Panc1 (cell line): ENCODE results near the gene ADAR. TPM values are rescaled to one million over a fixed set of nuclear protein-coding genes. Genes with fewer than 3 reads are reported as not detected.

Experiments used
- ATAC-seq: fragments of 200-7000 bp; cut with Tn5 transposase; 2 replicates; pipeline ENCODE4 v1.9.1; 2020; ENCODE audit warnings: mild to moderate bottlenecking, moderate library complexity
- BruUV-seq: library from RNA; stranded (reverse); fragments of 400-500 nt; replicated peaks from 2 replicates; lab custom pipeline; 2021; lab: Mats Ljungman, UMichigan
- CTCF ChIA-PET: fragments of 300-600 bp; sonication (Branson Sonifier 250); formaldehyde crosslinking; loops from one replicate; lab custom pipeline; 2022; ENCODE audit warnings: antibody characterized with exemption; lab: Charles Lee
- POLR2A ChIA-PET: fragments of 300-600 bp; sonication (Branson Sonifier 250); formaldehyde crosslinking; loops from one replicate; lab custom pipeline; 2022; ENCODE audit warnings: antibody characterized with exemption; lab: Charles Lee
- DNase-seq: peaks from one replicate; pipeline ENCODE4 v3.0.0-alpha.2; 2010; ENCODE audit warnings: low read depth, low spot score
- H3K27ac ChIP-seq: 2 replicates; pipeline ENCODE4 v1.5.1; 2011; ENCODE audit warnings: mild to moderate bottlenecking, low read length, inconsistent platforms
- H3K27me3 ChIP-seq: fragments of 200-500 bp; sonication (Bioruptor generic); 2 replicates; pipeline ENCODE4 v1.6.0; 2014; ENCODE audit warnings: low read length, inconsistent platforms; ENCODE audit not compliant: control insufficient read depth, insufficient read depth
- H3K36me3 ChIP-seq: fragments of 200-500 bp; sonication (Bioruptor generic); 2 replicates; pipeline ENCODE4 v1.5.1; 2014; ENCODE audit warnings: inconsistent platforms, mild to moderate bottlenecking, low read length, moderate library complexity; ENCODE audit not compliant: control insufficient read depth, insufficient read depth
- H3K4me1 ChIP-seq: 2 replicates; pipeline ENCODE4 v1.5.1; 2011; ENCODE audit warnings: inconsistent platforms, mild to moderate bottlenecking, low read length, moderate library complexity; ENCODE audit not compliant: control insufficient read depth, insufficient read depth
- H3K4me3 ChIP-seq, 2 experiments: 2 replicates each; pipeline ENCODE4 v1.5.1; 2011 to 2012; ENCODE audit warnings: low read depth in 2 of 2, low read length in 2 of 2, mild to moderate bottlenecking in 2 of 2, inconsistent platforms in 1 of 2, moderate library complexity in 1 of 2
- H3K9me3 ChIP-seq: fragments of 200-500 bp; sonication (Bioruptor generic); 2 replicates; pipeline ENCODE4 v1.5.1; 2014; ENCODE audit warnings: low read depth, mild to moderate bottlenecking, inconsistent platforms, low read length, moderate library complexity; ENCODE audit not compliant: control insufficient read depth, insufficient read depth
- CTCF ChIP-seq: fragments of 450-650 bp; IDR thresholded peaks from 2 replicates; pipeline ENCODE4 v1.5.1; 2017; ENCODE audit warnings: mild to moderate bottlenecking
- POLR2AphosphoS5 ChIP-seq: IDR thresholded peaks from 2 replicates; pipeline ENCODE4 v1.6.1; 2012; ENCODE audit warnings: mild to moderate bottlenecking, low read depth, low read length, moderate library complexity
- REST ChIP-seq, 2 experiments: IDR thresholded peaks; 2 replicates each; pipeline ENCODE4 v1.6.1; 2011 to 2012; ENCODE audit warnings: low read depth in 2 of 2, control low read depth in 1 of 2, low read length in 1 of 2, mild to moderate bottlenecking in 1 of 2, moderate library complexity in 1 of 2; ENCODE audit not compliant: insufficient read depth in 1 of 2
- SIN3A ChIP-seq: IDR thresholded peaks from 2 replicates; pipeline ENCODE4 v1.6.1; 2012; ENCODE audit warnings: low read depth, mild to moderate bottlenecking, low read length, moderate library complexity, borderline replicate concordance; ENCODE audit not compliant: insufficient read depth
- TCF7L2 ChIP-seq: IDR thresholded peaks from 2 replicates; pipeline ENCODE4 v1.6.1; 2011; ENCODE audit warnings: mild to moderate bottlenecking, low read depth, low read length, inconsistent platforms
- in situ Hi-C: cut with HindIII; loops from 2 replicates; pipeline ENCODE4 v1.10.0; 2016; ENCODE audit warnings: low sequenced_read_pairs, low pct_unique_long_range_greater_than_20kb
- intact Hi-C: fragments of 100-400 bp; cut with micrococcal nuclease; formaldehyde crosslinking; loops from one replicate; pipeline ENCODE4 v1.10.0; 2022; ENCODE audit not compliant: unreplicated experiment
- total RNA-seq: library from RNA; stranded (reverse); gene quantifications from one replicate; pipeline ENCODE4 v1.2.1, GENCODE V29; 2021; ENCODE audit not compliant: unreplicated experiment

Gene ADAR
- total RNA-seq, 1 experiment from 2014 or later: 136 TPM

GRCh38 chr1:154572468-154573167, 35.4 kb downstream of the ADAR start:
- no peak overlapping the region for H3K4me3 ChIP-seq
- ChIA-PET POLR2A (no interaction called here), CTCF (no interaction called here)
- no peak overlapping the region for H3K27ac ChIP-seq
- intact Hi-C loops: no loop called here
- in situ Hi-C loops: no loop called here
- no peak for TF ChIP-seq TCF7L2
- no peak for TF ChIP-seq SIN3A
- TF ChIP-seq CTCF: no peak
- TF ChIP-seq REST (IDR thresholded peaks at IDR 0.05; ENCODE audit: insufficient read depth in 1 of 2, low read depth in 2 of 2, low read length in 1 of 2): no peak
- TF ChIP-seq POLR2AphosphoS5: no peak
- peaks cover 3% of the 10 kb centered on the region; the same call in 1 of the 2 replicates for H3K27me3 ChIP-seq
- DNase-seq: no peak
- H3K36me3 ChIP-seq: no peaks in the 10 kb centered on the region
- H3K4me1 ChIP-seq: no peaks in the 10 kb centered on the region
- ATAC-seq: no peak
- H3K9me3 ChIP-seq: no peaks in the 10 kb centered on the region
- BruUV-seq: no TSS peak

- Histone ChIP-seq H3K4me3 (no peak overlapping the region), H3K27me3 (peaks cover 10% of the 10 kb centered on the region), H3K9me3 (no peaks in the 10 kb centered on the region), H3K36me3 (no peaks in the 10 kb centered on the region), H3K4me1 (no peaks in the 10 kb centered on the region), H3K27ac (no peak overlapping the region)
- CTCF ChIA-PET: no interaction called here
- intact Hi-C loops (no loop called here), in situ Hi-C loops (no loop called here)
- ATAC-seq (no peak), DNase-seq (no peak)
- POLR2A ChIA-PET: no interaction called here
- TF ChIP-seq POLR2AphosphoS5 (no peak), REST (IDR thresholded peaks at IDR 0.05; ENCODE audit: insufficient read depth in 1 of 2, low read depth in 2 of 2, low read length in 1 of 2) (no peak), SIN3A (no peak), TCF7L2 (no peak)
- no TSS peak for BruUV-seq
Measured at GRCh38 chr1:154571964-154572288, 36.1 kb downstream of the ADAR start.
